Upper lobe of left lung (tissue), 6 donors: ENCODE measurements around the gene UTP14A. TPM values are rescaled to one million over a fixed set of nuclear protein-coding genes. Genes with fewer than 3 reads are reported as not detected.
A peak's percentile ranks its signal among the peaks of the same experiment; 100 is the strongest.

ENCODE experiments used
- ATAC-seq, 2 donors: fragments of 200-7000 bp; cut with Tn5 transposase; one replicate each; pipeline ENCODE4 v1.9.1; 2022; ENCODE audit warnings: mild to moderate bottlenecking in 2 of 2, moderate library complexity in 2 of 2; ENCODE audit not compliant: low FRiP score in 2 of 2
- DNase-seq, 2 donors: peaks; one replicate each; pipeline ENCODE4 v3.0.0-alpha.2; 2019 to 2020
- H3K27ac ChIP-seq, 4 donors: fragments of 200-600 bp; sonication (generic); one replicate each; pipeline ENCODE4 v1.5.1; 2016 to 2019
- H3K27me3 ChIP-seq, 4 donors: fragments of 200-600 bp; sonication (generic); one replicate each; pipeline ENCODE4 v1.5.1; 2017 to 2019
- H3K36me3 ChIP-seq, 4 donors: fragments of 200-600 bp; sonication (generic); one replicate each; pipeline ENCODE4 v1.5.1; 2016 to 2019
- H3K4me1 ChIP-seq, 4 donors: fragments of 200-600 bp; sonication (generic); one replicate each; pipeline ENCODE4 v1.5.1; 2018 to 2019
- H3K4me3 ChIP-seq, 4 donors: fragments of 200-600 bp; sonication (generic); one replicate each; pipeline ENCODE4 v1.5.1; 2017 to 2019; ENCODE audit warnings: mild to moderate bottlenecking in 2 of 4, moderate library complexity in 1 of 4
- H3K9me3 ChIP-seq, 4 donors: fragments of 200-600 bp; sonication (generic); one replicate each; pipeline ENCODE4 v1.5.1; 2018 to 2019
- CTCF ChIP-seq, 6 experiments: fragments of 450-650 bp in 4 of 6; fragments of 200-600 bp in 2 of 6; sonication (generic) in 2 of 6; IDR thresholded peaks; one replicate each; pipeline ENCODE4 v1.5.1; 2016 to 2019; ENCODE audit warnings: antibody characterized with exemption in 6 of 6
- EP300 ChIP-seq, 4 donors: sonication (generic); formaldehyde crosslinking; IDR thresholded peaks; one replicate each; pipeline ENCODE4 v1.5.1; 2017; ENCODE audit warnings: antibody characterized with exemption in 4 of 4, control low read depth in 2 of 4
- POLR2A ChIP-seq, 4 donors: fragments of 450-650 bp; IDR thresholded peaks; one replicate each; pipeline ENCODE4 v1.5.1; 2016 to 2017; ENCODE audit warnings: antibody characterized with exemption in 4 of 4, mild to moderate bottlenecking in 2 of 4
- POLR2AphosphoS5 ChIP-seq, 2 donors: sonication (generic); formaldehyde crosslinking; IDR thresholded peaks; one replicate each; pipeline ENCODE4 v1.5.1; 2017; ENCODE audit warnings: antibody characterized with exemption in 2 of 2
- WGBS, 2 donors: methylation state at CpG; one replicate each; pipeline ENCODE4 v1.1.5; 2017 to 2018; 5-methylcytosine and 5-hydroxymethylcytosine counted together
- total RNA-seq, 6 donors: library from RNA; depleted of rRNA in 4 of 6; stranded (reverse); fragments of >200 nt in 4 of 6; gene quantifications; one replicate each; pipeline versions ENCODE4 v1.1.0 to v1.2.1, GENCODE V29; 2016 to 2021
- donor health status: DM: no; HTN: no; CAD: no; lungs with moderate emphysema.
- donor health status: DM: no; HTN: yes; CAD: no; lungs with severe emphysema.

Gene UTP14A
- total RNA-seq, 6 donors from 2014 or later, result 9.5 to 17.7 (median 15.5) TPM

GRCh38 chrX:129958083-129958465 is 52.1 kb downstream of the UTP14A start:
- Histone ChIP-seq H3K4me3 (peak overlapping the region in 1 of 4 donors; percentile 53), H3K27ac (peak overlapping the region in 3 of 4 donors; percentile 59 to 86 (median 84)), H3K9me3 (no peaks in the 10 kb centered on the region), H3K27me3 (no peaks in the 10 kb centered on the region), H3K4me1 (peaks cover 2 to 19% (median 3%) of the 10 kb centered on the region in 4 donors), H3K36me3 (no peaks in the 10 kb centered on the region)
- ATAC-seq (no peak), DNase-seq (no peak)
- TF ChIP-seq POLR2A (IDR thresholded peaks at IDR 0.05), result no peak
- no peak for TF ChIP-seq EP300 (IDR thresholded peaks at IDR 0.05)
- TF ChIP-seq CTCF (IDR thresholded peaks at IDR 0.05), result no peak
- TF ChIP-seq POLR2AphosphoS5 (IDR thresholded peaks at IDR 0.05), result no peak
- WGBS, 2 donors, result 60 to 82% methylated on average over 5 to 7 of the region's 7 CpGs

GRCh38 chrX:129958814-129959492 is 53.0 kb downstream of the UTP14A start:
- no peak overlapping the region for H3K4me3 ChIP-seq
- H3K4me1 ChIP-seq, result peaks cover 0 to 16% (median 2%) of the 10 kb centered on the region in 4 donors
- no peak for ATAC-seq
- TF ChIP-seq POLR2A (IDR thresholded peaks at IDR 0.05) (no peak), POLR2AphosphoS5 (IDR thresholded peaks at IDR 0.05) (no peak), EP300 (IDR thresholded peaks at IDR 0.05) (no peak), CTCF (IDR thresholded peaks at IDR 0.05) (no peak)
- H3K9me3 ChIP-seq, result no peaks in the 10 kb centered on the region
- no peaks in the 10 kb centered on the region for H3K27me3 ChIP-seq
- H3K36me3 ChIP-seq, result no peaks in the 10 kb centered on the region
- WGBS, 2 donors, result 59 to 77% methylated on average over 6 to 13 of the region's 13 CpGs
- no peak overlapping the region for H3K27ac ChIP-seq
- DNase-seq, result no peak

GRCh38 chrX:129959493-129959832 is 53.5 kb downstream of the UTP14A start:
- TF ChIP-seq EP300 (IDR thresholded peaks at IDR 0.05) (no peak), POLR2AphosphoS5 (IDR thresholded peaks at IDR 0.05) (no peak), POLR2A (IDR thresholded peaks at IDR 0.05) (no peak), CTCF (IDR thresholded peaks at IDR 0.05) (no peak)
- no peak overlapping the region for H3K27ac ChIP-seq
- no peaks in the 10 kb centered on the region for H3K27me3 ChIP-seq
- H3K36me3 ChIP-seq, result no peaks in the 10 kb centered on the region
- DNase-seq (peak in 1 of 2 donors; percentile 26), ATAC-seq (no peak)
- H3K4me1 ChIP-seq, result peaks cover 0 to 16% (median 2%) of the 10 kb centered on the region in 4 donors
- no peaks in the 10 kb centered on the region for H3K9me3 ChIP-seq
- H3K4me3 ChIP-seq, result no peak overlapping the region
- 53 to 85% methylated on average over 9 to 17 of the region's 19 CpGs for WGBS, 2 donors

- peak overlapping the region in 3 of 4 donors; percentile 38 to 80 (median 64) for H3K27ac ChIP-seq
Measured at GRCh38 chrX:129961180-129962083, 55.5 kb downstream of the UTP14A start.

More at GRCh38 chrX:129961180-129962083, 55.5 kb downstream of the UTP14A start:
- peak; percentile 71 to 82 for ATAC-seq
- TF ChIP-seq POLR2A (IDR thresholded peaks at IDR 0.05) (peak in 1 of 4 donors; percentile 48), POLR2AphosphoS5 (IDR thresholded peaks at IDR 0.05) (peak in 1 of 2 donors; percentile 65), CTCF (IDR thresholded peaks at IDR 0.05) (no peak)
- Histone ChIP-seq H3K36me3 (no peaks in the 10 kb centered on the region), H3K27me3 (no peaks in the 10 kb centered on the region), H3K4me1 (peaks cover 0 to 16% (median 2%) of the 10 kb centered on the region in 4 donors), H3K9me3 (no peaks in the 10 kb centered on the region), H3K4me3 (peak overlapping the region in 3 of 4 donors; percentile 14 to 37 (median 36))
- 31 to 40% methylated on average over 7 to 26 of the region's 26 CpGs for WGBS, 2 donors
- DNase-seq, result peak; percentile 84 to 88
